Uterine smooth muscle cell (primary cell): ENCODE data around the gene LYPD6B. TPM values are rescaled to one million over a fixed set of nuclear protein-coding genes. Genes with fewer than 3 reads are reported as not detected.

Experiments
- total RNA-seq: library from RNA; depleted of rRNA; stranded (reverse); fragments of >200 nt; gene quantifications from 2 replicates; pipeline ENCODE4 v1.2.3, GENCODE V29; 2014

LYPD6B gene
- not detected in 2 replicates for total RNA-seq

GRCh38 chr2:149038442-149039212 lies at the start of gene LYPD6B:
Gene LYPD6B (plus strand): TSS chr2:149038699. CDS start chr2:149130949, 92,250 bp downstream.

Other genes with a start within 250 kb of the LYPD6B start
- 0.66 and 0.87 TPM in 2 replicates for gene KIF5C, start 163.5 kb upstream of the LYPD6B start, total RNA-seq